HepG2 (cell line): ENCODE measurements around the gene ANXA2. TPM values are rescaled to one million over a fixed set of nuclear protein-coding genes. Genes with fewer than 3 reads are reported as not detected.

Experiments used
- ATAC-seq: fragments of 200-7000 bp; cut with Tn5 transposase; 3 replicates; pipeline ENCODE4 v1.9.1; 2020; ENCODE audit warnings: mild to moderate bottlenecking, moderate library complexity
- BruUV-seq: library from RNA; stranded (reverse); fragments of 400-500 nt; replicated peaks from 2 replicates; lab custom pipeline; 2021; lab: Mats Ljungman, UMichigan
- CTCF ChIA-PET: fragments of 300-600 bp; formaldehyde crosslinking; extraction: SDS; loops from one replicate; lab custom pipeline; 2021; ENCODE audit warnings: low total read pairs, inconsistent platforms, low intra/inter-chr PET ratio; lab: Yijun Ruan, JAX
- POLR2A ChIA-PET: fragments of 350-600 bp; sonication (Branson Sonifier 250); formaldehyde crosslinking; loops from one replicate; lab custom pipeline; 2020; ENCODE audit warnings: antibody characterized with exemption, inconsistent platforms; lab: Yijun Ruan, JAX
- DNase-seq: peaks from one replicate; pipeline ENCODE4 v3.0.0-alpha.2; 2015; ENCODE audit warnings: low spot score
- FAIRE-seq: peaks from 3 replicates; lab custom pipeline; 2011; peaks lifted over from hg19 to GRCh38; lab: Jason Lieb, UNC
- H2AFZ ChIP-seq: one replicate; pipeline ENCODE4 v1.6.1; 2011; ENCODE audit warnings: low read length, inconsistent platforms
- H3K27ac ChIP-seq: fragments of 300-600 bp; 3 replicates; pipeline ENCODE4 v1.8.0; 2011; ENCODE audit warnings: mixed run types, mild to moderate bottlenecking, mixed read lengths, low read length, inconsistent platforms; ENCODE audit not compliant: insufficient read depth; ENCODE audit errors: extremely low read length
- H3K27me3 ChIP-seq, 2 experiments: fragments of 200-600 bp in 1 of 2; 2 replicates in 1 of 2; 3 replicates in 1 of 2; pipeline versions ENCODE4 v1.6.0 to v1.8.0; 2011; ENCODE audit warnings: low read length in 2 of 2, mild to moderate bottlenecking in 2 of 2, moderate library complexity in 2 of 2, inconsistent platforms in 1 of 2; ENCODE audit not compliant: insufficient read depth in 2 of 2, control insufficient read depth in 1 of 2
- H3K36me3 ChIP-seq, 2 experiments: fragments of 200-600 bp in 1 of 2; replicated peaks in 1 of 2; 2 replicates in 1 of 2; 3 replicates in 1 of 2; pipeline versions ENCODE4 v1.5.1 to v1.8.0; 2011; ENCODE audit warnings: low read length in 2 of 2, inconsistent platforms in 1 of 2; ENCODE audit not compliant: insufficient read depth in 2 of 2, control insufficient read depth in 1 of 2
- H3K4me1 ChIP-seq: 2 replicates; pipeline ENCODE4 v1.5.1; 2012; ENCODE audit warnings: low read length, inconsistent platforms; ENCODE audit not compliant: insufficient read depth
- H3K4me2 ChIP-seq: 2 replicates; pipeline ENCODE4 v1.6.0; 2011; ENCODE audit warnings: low read depth, low read length, inconsistent platforms
- H3K4me3 ChIP-seq, 3 experiments: fragments of 200-600 bp in 1 of 3; sonication (generic), shearing (Covaris generic) in 1 of 3; replicated peaks in 1 of 3; 2 replicates each; pipeline ENCODE4 v1.5.1; 2011 to 2016; ENCODE audit warnings: low read length in 3 of 3, inconsistent platforms in 2 of 3, low read depth in 2 of 3, mild to moderate bottlenecking in 2 of 3, control low read depth in 1 of 3, mixed read lengths in 1 of 3; ENCODE audit not compliant: insufficient read depth in 1 of 3
- H3K79me2 ChIP-seq: one replicate; pipeline ENCODE4 v1.6.1; 2011; ENCODE audit warnings: low read length, inconsistent platforms; ENCODE audit not compliant: insufficient read depth
- H3K9ac ChIP-seq: 2 replicates; pipeline ENCODE4 v1.6.0; 2011; ENCODE audit warnings: mild to moderate bottlenecking, low read depth, low read length, inconsistent platforms; ENCODE audit not compliant: insufficient read depth
- H3K9me3 ChIP-seq: 2 replicates; pipeline ENCODE4 v1.5.1; 2012; ENCODE audit warnings: mild to moderate bottlenecking, low read length
- H4K20me1 ChIP-seq: 2 replicates; pipeline ENCODE4 v1.6.0; 2011; ENCODE audit warnings: inconsistent platforms, mild to moderate bottlenecking, low read length, moderate library complexity; ENCODE audit not compliant: insufficient read depth
- DR1 ChIP-seq: sonication (generic); formaldehyde crosslinking; IDR thresholded peaks from 2 replicates; pipeline ENCODE4 v1.8.0; 2021; ENCODE audit warnings: mild to moderate bottlenecking, missing genetic modification reagents, inconsistent platforms
- IRF9 ChIP-seq: sonication (generic); formaldehyde crosslinking; IDR thresholded peaks from 2 replicates; pipeline ENCODE4 v1.8.0; 2022; ENCODE audit warnings: missing genetic modification reagents, mild to moderate bottlenecking, borderline replicate concordance
- JUN ChIP-seq: sonication (generic); formaldehyde crosslinking; IDR thresholded peaks from 2 replicates; pipeline ENCODE4 v1.4.0; 2020; ENCODE audit warnings: mild to moderate bottlenecking, missing genetic modification reagents
- MNT ChIP-seq: fragments of 450-650 bp; IDR thresholded peaks from 2 replicates; pipeline ENCODE4 v1.6.1; 2016
- NCOA1 ChIP-seq: sonication (generic); formaldehyde crosslinking; IDR thresholded peaks from 2 replicates; pipeline ENCODE4 v1.9.0; 2021; ENCODE audit warnings: missing genetic modification reagents
- RFXANK ChIP-seq: IDR thresholded peaks from 2 replicates; pipeline ENCODE4 v1.6.1; 2016
- SALL2 ChIP-seq: sonication (generic); formaldehyde crosslinking; IDR thresholded peaks from 2 replicates; pipeline ENCODE4 v1.8.1; 2023; ENCODE audit warnings: mild to moderate bottlenecking, missing genetic modification reagents, inconsistent platforms
- TEAD2 ChIP-seq: sonication (generic); formaldehyde crosslinking; IDR thresholded peaks from 2 replicates; pipeline ENCODE4 v1.9.0; 2021; ENCODE audit warnings: missing genetic modification reagents
- TOPORS ChIP-seq: sonication (generic); formaldehyde crosslinking; IDR thresholded peaks from 2 replicates; pipeline ENCODE4 v1.8.0; 2023; ENCODE audit warnings: mild to moderate bottlenecking, missing genetic modification reagents
- ZNF143 ChIP-seq: sonication (generic); formaldehyde crosslinking; IDR thresholded peaks from 2 replicates; pipeline ENCODE4 v1.4.0; 2020; ENCODE audit warnings: missing genetic modification reagents
- ZNF292 ChIP-seq: sonication (generic); formaldehyde crosslinking; IDR thresholded peaks from 2 replicates; pipeline ENCODE4 v1.8.1; 2022; ENCODE audit warnings: mild to moderate bottlenecking, low read depth, missing genetic modification reagents, borderline replicate concordance
- ZNF343 ChIP-seq: sonication (generic); formaldehyde crosslinking; IDR thresholded peaks from 2 replicates; pipeline ENCODE4 v1.4.0; 2020; ENCODE audit warnings: mild to moderate bottlenecking, missing genetic modification reagents
- ZNF563 ChIP-seq: sonication (generic); formaldehyde crosslinking; IDR thresholded peaks from 2 replicates; pipeline ENCODE4 v1.8.0; 2022; ENCODE audit warnings: mild to moderate bottlenecking, moderate library complexity, missing genetic modification reagents
- WGBS: methylation state at CpG from one replicate; pipeline ENCODE4 v1.1.6; 2017; ENCODE audit warnings: low lambda C conversion rate; 5-methylcytosine and 5-hydroxymethylcytosine counted together
- in situ Hi-C: cut with HindIII; loops from 2 replicates; pipeline ENCODE4 v1.10.0; 2017; ENCODE audit warnings: low pct_unique_long_range_greater_than_20kb; ENCODE audit not compliant: extremely low pct_ligation_motif_present
- intact Hi-C: fragments of 100-400 bp; cut with micrococcal nuclease; formaldehyde crosslinking; loops from one replicate; pipeline ENCODE4 v1.10.0; 2022; ENCODE audit not compliant: unreplicated experiment
- polyA plus RNA-seq, 8 experiments: library from polyadenylated mRNA; depleted of rRNA in 3 of 8; stranded (reverse) in 7 of 8; unstranded in 1 of 8; fragments of >200 nt; fragmentation: Illumina TruSeq in 4 of 8; extraction: Trizol in 4 of 8; gene quantifications; 2 replicates each; pipeline versions ENCODE4 v1.2.1 to v1.2.3, GENCODE V29; 2011 to 2016; ENCODE audit warnings: low read depth in 4 of 8, missing spikeins in 1 of 8, mixed read lengths in 1 of 8; ENCODE audit not compliant: insufficient read depth in 1 of 8
- total RNA-seq, 5 experiments: library from RNA; depleted of rRNA; stranded (reverse); fragments of >200 nt; fragmentation: Illumina TruSeq; extraction: Trizol; gene quantifications; 2 replicates each; pipeline ENCODE4 v1.2.3, GENCODE V29; 2016; ENCODE audit warnings: low read depth in 1 of 5
- TF ChIP-seq, protein P1 (sequence below): sonication (generic); formaldehyde crosslinking; IDR thresholded peaks from 2 replicates; pipeline ENCODE4 v1.9.0; 2021; ENCODE audit warnings: missing genetic modification reagents, borderline replicate concordance
- TF ChIP-seq, protein P2 (sequence below): sonication (generic); formaldehyde crosslinking; IDR thresholded peaks from 2 replicates; pipeline ENCODE4 v1.8.1; 2023; ENCODE audit warnings: mild to moderate bottlenecking, missing genetic modification reagents, borderline replicate concordance
- TF ChIP-seq, protein P3 (sequence below): sonication (generic); formaldehyde crosslinking; IDR thresholded peaks from 2 replicates; pipeline ENCODE4 v1.4.0; 2020; ENCODE audit warnings: missing genetic modification reagents, borderline replicate concordance

ANXA2 gene
- total and polyA plus RNA-seq, 2 of the 13 experiments (the other 11 are each of a cell fraction or from before 2014, with no cell fraction given) = 196 to 613 TPM

- TF ChIP-seq JUN (no peak), NCOA1 (CRISPR knock-in tag) (no peak), ZNF343 (CRISPR knock-in tag) (no peak), SALL2 (CRISPR knock-in tag) (no peak), DR1 (CRISPR knock-in tag) (no peak), ZNF143 (CRISPR knock-in tag) (no peak)
- TF ChIP-seq, protein P1, sequence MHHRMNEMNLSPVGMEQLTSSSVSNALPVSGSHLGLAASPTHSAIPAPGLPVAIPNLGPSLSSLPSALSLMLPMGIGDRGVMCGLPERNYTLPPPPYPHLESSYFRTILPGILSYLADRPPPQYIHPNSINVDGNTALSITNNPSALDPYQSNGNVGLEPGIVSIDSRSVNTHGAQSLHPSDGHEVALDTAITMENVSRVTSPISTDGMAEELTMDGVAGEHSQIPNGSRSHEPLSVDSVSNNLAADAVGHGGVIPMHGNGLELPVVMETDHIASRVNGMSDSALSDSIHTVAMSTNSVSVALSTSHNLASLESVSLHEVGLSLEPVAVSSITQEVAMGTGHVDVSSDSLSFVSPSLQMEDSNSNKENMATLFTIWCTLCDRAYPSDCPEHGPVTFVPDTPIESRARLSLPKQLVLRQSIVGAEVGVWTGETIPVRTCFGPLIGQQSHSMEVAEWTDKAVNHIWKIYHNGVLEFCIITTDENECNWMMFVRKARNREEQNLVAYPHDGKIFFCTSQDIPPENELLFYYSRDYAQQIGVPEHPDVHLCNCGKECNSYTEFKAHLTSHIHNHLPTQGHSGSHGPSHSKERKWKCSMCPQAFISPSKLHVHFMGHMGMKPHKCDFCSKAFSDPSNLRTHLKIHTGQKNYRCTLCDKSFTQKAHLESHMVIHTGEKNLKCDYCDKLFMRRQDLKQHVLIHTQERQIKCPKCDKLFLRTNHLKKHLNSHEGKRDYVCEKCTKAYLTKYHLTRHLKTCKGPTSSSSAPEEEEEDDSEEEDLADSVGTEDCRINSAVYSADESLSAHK (CRISPR knock-in tag) = no peak
Observed at GRCh38 chr15:60355148-60355857, 42.5 kb downstream of the ANXA2 start (continued).

GRCh38 chr15:60353245-60353920 is 44.4 kb downstream of the ANXA2 start:
- no peak overlapping the region for H3K9ac ChIP-seq
- H3K27ac ChIP-seq = no peak overlapping the region
- no peak overlapping the region for H3K4me2 ChIP-seq
- no TSS peak for BruUV-seq
- ChIA-PET CTCF (no interaction called here), POLR2A (no interaction called here)
- no peaks in the 10 kb centered on the region for H3K27me3 ChIP-seq
- no peak overlapping the region for H2AFZ ChIP-seq
- ATAC-seq = no peak
- WGBS = 63% methylated on average over 3 of the region's 5 CpGs
- no peaks in the 10 kb centered on the region for H4K20me1 ChIP-seq
- H3K36me3 ChIP-seq = peaks cover 44 to 85% of the 10 kb centered on the region in 2 experiments
- H3K79me2 ChIP-seq = no peaks in the 10 kb centered on the region
- intact Hi-C loops = no loop called here
- FAIRE-seq = no peak
- no peak overlapping the region for H3K4me3 ChIP-seq
- H3K9me3 ChIP-seq = no peaks in the 10 kb centered on the region
- no peak for DNase-seq
- in situ Hi-C loops = no loop called here
- H3K4me1 ChIP-seq = no peaks in the 10 kb centered on the region
- no peak for TF ChIP-seq ZNF563
- TF ChIP-seq ZNF143 (CRISPR knock-in tag) = no peak
- no peak for TF ChIP-seq IRF9
- TF ChIP-seq RFXANK (CRISPR knock-in tag) = no peak
- TF ChIP-seq ZNF292 (CRISPR knock-in tag) = no peak
- TF ChIP-seq, protein P2, sequence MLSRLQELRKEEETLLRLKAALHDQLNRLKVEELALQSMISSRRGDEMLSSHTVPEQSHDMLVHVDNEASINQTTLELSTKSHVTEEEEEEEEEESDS (CRISPR knock-in tag) = no peak
- TF ChIP-seq MNT = no peak
- no peak for TF ChIP-seq TOPORS (CRISPR knock-in tag)
- TF ChIP-seq, protein P3, sequence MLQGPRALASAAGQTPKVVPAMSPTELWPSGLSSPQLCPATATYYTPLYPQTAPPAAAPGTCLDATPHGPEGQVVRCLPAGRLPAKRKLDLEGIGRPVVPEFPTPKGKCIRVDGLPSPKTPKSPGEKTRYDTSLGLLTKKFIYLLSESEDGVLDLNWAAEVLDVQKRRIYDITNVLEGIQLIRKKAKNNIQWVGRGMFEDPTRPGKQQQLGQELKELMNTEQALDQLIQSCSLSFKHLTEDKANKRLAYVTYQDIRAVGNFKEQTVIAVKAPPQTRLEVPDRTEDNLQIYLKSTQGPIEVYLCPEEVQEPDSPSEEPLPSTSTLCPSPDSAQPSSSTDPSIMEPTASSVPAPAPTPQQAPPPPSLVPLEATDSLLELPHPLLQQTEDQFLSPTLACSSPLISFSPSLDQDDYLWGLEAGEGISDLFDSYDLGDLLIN (CRISPR knock-in tag) = no peak
- TF ChIP-seq TEAD2 = no peak
